ENCODE results near the gene BATF2. TPM values are rescaled to one million over a fixed set of nuclear protein-coding genes. Genes with fewer than 3 reads are reported as not detected.
"Not testable (repeated sequence)": the region's sequence is repeated elsewhere in the genome, so short reads cannot be mapped to it uniquely, and the experiment has no call there.

The BATF2 gene
- total and polyA plus RNA-seq, 3 experiments from 2014 or later = 0.11 TPM; not detected in 2

GRCh38 chr11:65036931-65037330, 40.2 kb upstream of the BATF2 start:
- no peak overlapping the region for H3K4me3 Mint-ChIP-seq
- ChIA-PET POLR2A (no interaction called here), CTCF (no interaction called here)
- no peaks in the 10 kb centered on the region for H3K27me3 ChIP-seq (ENCODE audit: insufficient read depth, low read length, poor library complexity, severe bottlenecking)
- H3K36me3 Mint-ChIP-seq = peaks cover 0 to 51% (median 2%) of the 10 kb centered on the region in 3 donors
- peaks cover 8% of the 10 kb centered on the region for H3K4me1 ChIP-seq (ENCODE audit: insufficient read depth, low read length)
- no peaks in the 10 kb centered on the region for H3K9me3 Mint-ChIP-seq
- DNase-seq = no peak
- no peak overlapping the region for H3K27ac Mint-ChIP-seq
- no peak overlapping the region for H3K4me3 ChIP-seq (ENCODE audit: low read length)
- no peaks in the 10 kb centered on the region for H3K27me3 Mint-ChIP-seq
- H3K36me3 ChIP-seq (ENCODE audit: insufficient read depth, low read length) = peaks cover 12% of the 10 kb centered on the region
- H3K9me3 ChIP-seq (ENCODE audit: low read length) = no peaks in the 10 kb centered on the region
- peaks cover 6 to 9% (median 7%) of the 10 kb centered on the region in 3 donors for H3K4me1 Mint-ChIP-seq
- H3K27ac ChIP-seq (ENCODE audit: low read depth, low read length) = no peak overlapping the region

DNA sequence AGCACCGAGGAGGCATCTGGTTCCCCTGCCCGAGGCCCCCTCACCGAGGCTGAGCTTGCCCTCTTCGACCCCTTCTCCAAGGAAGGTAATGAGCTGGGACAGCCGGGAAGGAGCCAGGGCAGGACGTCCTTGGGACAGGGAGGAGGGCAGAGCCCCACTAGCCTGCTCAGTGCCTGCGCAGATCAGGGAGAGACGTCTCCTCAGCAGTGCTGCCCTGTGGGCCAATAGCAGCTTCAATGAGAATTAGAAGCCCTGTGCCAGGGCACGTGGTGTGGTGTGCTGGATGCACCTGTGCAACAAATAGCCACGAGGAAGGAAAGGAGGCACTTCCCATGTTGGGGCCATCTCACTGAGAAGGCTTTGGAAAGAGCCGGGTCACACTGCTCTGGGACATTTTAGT, 38.8 kb upstream of the BATF2 start:
- Mint-ChIP-seq H3K27ac (no peak overlapping the region), H3K36me3 (peaks cover 0 to 53% (median 2%) of the 10 kb centered on the region in 3 donors), H3K27me3 (no peaks in the 10 kb centered on the region), H3K4me3 (no peak overlapping the region), H3K9me3 (no peaks in the 10 kb centered on the region), H3K4me1 (peaks cover 1 to 3% (median 2%) of the 10 kb centered on the region in 3 donors)
- Histone ChIP-seq H3K9me3 (ENCODE audit: low read length) (no peaks in the 10 kb centered on the region), H3K4me3 (ENCODE audit: low read length) (no peak overlapping the region), H3K4me1 (ENCODE audit: insufficient read depth, low read length) (peaks cover 6% of the 10 kb centered on the region), H3K27ac (ENCODE audit: low read depth, low read length) (no peak overlapping the region), H3K36me3 (ENCODE audit: insufficient read depth, low read length) (peaks cover 13% of the 10 kb centered on the region), H3K27me3 (ENCODE audit: insufficient read depth, low read length, poor library complexity, severe bottlenecking) (no peaks in the 10 kb centered on the region)
- ChIA-PET POLR2A (no interaction called here), CTCF (no interaction called here)
- DNase-seq = no peak

DNA sequence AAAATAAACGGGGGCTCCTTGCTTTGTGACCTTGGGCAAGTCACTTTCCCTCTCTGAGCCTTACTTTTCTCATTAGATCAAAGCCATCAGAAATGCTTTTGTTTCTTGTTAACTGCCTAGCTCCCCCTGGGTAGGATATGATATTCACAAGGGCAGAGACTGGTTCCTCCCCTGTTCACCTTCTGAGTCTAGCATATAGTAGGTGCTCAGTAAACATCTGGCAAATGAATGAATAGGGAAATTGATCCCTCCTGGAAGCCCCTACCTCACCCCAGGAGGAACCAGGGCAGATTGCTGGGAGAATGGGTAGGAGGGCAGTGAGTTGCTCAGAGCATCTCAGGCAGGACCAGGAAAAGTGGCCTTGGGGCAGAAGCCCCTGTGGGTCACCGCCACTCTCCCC, 37.7 kb upstream of the BATF2 start:
- H3K4me1 ChIP-seq (ENCODE audit: insufficient read depth, low read length) = no peaks in the 10 kb centered on the region
- Mint-ChIP-seq H3K27ac (no peak overlapping the region), H3K4me3 (no peak overlapping the region), H3K4me1 (no peaks in the 10 kb centered on the region), H3K27me3 (no peaks in the 10 kb centered on the region), H3K36me3 (peaks cover 0 to 53% (median 2%) of the 10 kb centered on the region in 3 donors), H3K9me3 (no peaks in the 10 kb centered on the region)
- no peaks in the 10 kb centered on the region for H3K9me3 ChIP-seq (ENCODE audit: low read length)
- peaks cover 13% of the 10 kb centered on the region for H3K36me3 ChIP-seq (ENCODE audit: insufficient read depth, low read length)
- no peak overlapping the region for H3K4me3 ChIP-seq (ENCODE audit: low read length)
- CTCF ChIA-PET = no interaction called here
- DNase-seq = no peak
- H3K27ac ChIP-seq (ENCODE audit: low read depth, low read length) = no peak overlapping the region
- POLR2A ChIA-PET = no interaction called here
- no peaks in the 10 kb centered on the region for H3K27me3 ChIP-seq (ENCODE audit: insufficient read depth, low read length, poor library complexity, severe bottlenecking)

DNA sequence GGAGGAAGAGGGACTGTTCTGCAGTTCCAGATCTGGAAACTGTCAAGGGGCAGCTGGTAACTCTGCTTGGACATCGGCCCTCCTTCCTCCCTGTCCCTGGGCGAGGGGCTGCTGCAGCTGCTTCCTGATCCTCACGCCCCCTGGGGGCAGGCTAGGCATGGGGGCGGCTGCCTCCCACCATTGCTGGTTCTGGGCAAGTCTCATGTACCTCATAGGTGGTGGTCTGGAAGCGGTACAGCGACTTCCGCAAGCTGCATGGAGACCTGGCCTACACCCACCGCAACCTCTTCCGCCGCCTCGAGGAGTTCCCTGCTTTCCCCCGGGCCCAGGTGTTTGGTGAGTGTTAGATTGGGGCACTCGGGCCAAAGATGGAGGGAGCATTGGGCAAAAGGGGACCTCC, 35.4 kb upstream of the BATF2 start:
- Mint-ChIP-seq H3K9me3 (no peaks in the 10 kb centered on the region), H3K27ac (no peak overlapping the region), H3K4me1 (peaks cover 16 to 20% (median 16%) of the 10 kb centered on the region in 3 donors), H3K36me3 (peaks cover 0 to 39% (median 2%) of the 10 kb centered on the region in 3 donors), H3K27me3 (no peaks in the 10 kb centered on the region), H3K4me3 (no peak overlapping the region)
- no peak for DNase-seq
- Histone ChIP-seq H3K36me3 (ENCODE audit: insufficient read depth, low read length) (peaks cover 13% of the 10 kb centered on the region), H3K27me3 (ENCODE audit: insufficient read depth, low read length, poor library complexity, severe bottlenecking) (no peaks in the 10 kb centered on the region), H3K27ac (ENCODE audit: low read depth, low read length) (no peak overlapping the region), H3K4me3 (ENCODE audit: low read length) (no peak overlapping the region), H3K4me1 (ENCODE audit: insufficient read depth, low read length) (peaks cover 12% of the 10 kb centered on the region), H3K9me3 (ENCODE audit: low read length) (no peaks in the 10 kb centered on the region)
- ChIA-PET CTCF (interaction anchor here (0.7 to 1.4 kb wide), 3 partner anchors 18 to 78 kb away, joined by 3 to 4 read pairs (median 3); partner anchors contain the start of gene ARL2), POLR2A (interaction anchor here (0.7 kb wide), 1 partner anchor 287 kb away, joined by 9 read pairs; no protein-coding TSS in a partner anchor)

DNA sequence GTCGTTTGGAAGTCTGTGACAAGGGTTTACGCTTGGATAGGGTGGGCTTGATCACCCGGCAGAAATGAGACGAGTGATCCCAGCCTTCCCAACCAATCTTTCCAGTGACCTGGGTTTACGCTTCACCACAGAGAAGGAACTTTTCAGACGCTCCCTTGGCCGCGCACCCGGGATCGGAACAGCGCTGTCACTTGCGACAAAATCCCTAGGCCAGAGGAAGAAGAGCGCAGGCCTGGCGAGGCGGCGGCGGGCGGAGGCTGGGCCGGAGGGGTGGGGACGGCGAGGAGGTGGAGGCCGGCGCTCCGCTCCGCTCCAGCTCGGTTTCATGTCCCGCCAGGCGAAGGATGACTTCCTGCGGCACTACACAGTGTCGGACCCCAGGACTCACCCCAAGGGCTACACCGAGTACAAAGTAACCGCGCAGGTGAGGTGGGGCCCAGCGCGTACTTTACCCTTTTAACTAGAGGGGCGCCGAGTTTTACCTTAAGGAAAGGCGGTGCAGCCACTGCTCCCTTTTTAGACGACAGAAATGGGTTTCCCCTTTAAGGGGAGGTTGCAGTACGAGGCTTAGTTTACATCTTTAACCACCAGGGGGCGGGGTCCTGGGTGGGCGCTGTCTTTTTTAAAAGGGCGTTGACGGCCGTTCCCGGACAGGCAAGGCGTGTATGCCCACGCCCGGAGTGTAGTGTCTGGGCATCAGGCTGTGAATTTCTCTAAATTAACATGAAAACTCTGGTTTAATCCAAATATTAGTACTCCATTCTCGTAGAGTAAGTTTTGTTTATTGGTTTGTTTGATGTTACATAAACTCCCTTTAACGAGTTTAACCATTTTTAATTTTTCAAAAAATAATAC, 30.7 kb upstream of the BATF2 start, which contains the start of gene SNX15:
Gene SNX15, plus strand, starts transcription at position 227 of the 855 bp plus-strand sequence. Its CDS starts 99 bp downstream, at position 326.
- Mint-ChIP-seq H3K4me1 (peaks cover 20 to 24% (median 21%) of the 10 kb centered on the region in 3 donors), H3K36me3 (peaks cover 0 to 9% (median 0%) of the 10 kb centered on the region in 3 donors), H3K4me3 (peak within 1 kb of the TSS; percentile 53 to 92 (median 83)), H3K9me3 (no peaks in the 10 kb centered on the region), H3K27me3 (no peaks in the 10 kb centered on the region), H3K27ac (peak within 1 kb of the TSS; percentile 81 to 96 (median 92))
- peak; percentile 83 to 94 (median 92) for DNase-seq
- Histone ChIP-seq H3K27ac (ENCODE audit: low read depth, low read length) (peak within 1 kb of the TSS; percentile 52), H3K27me3 (ENCODE audit: insufficient read depth, low read length, poor library complexity, severe bottlenecking) (no peaks in the 10 kb centered on the region), H3K9me3 (ENCODE audit: low read length) (no peaks in the 10 kb centered on the region), H3K4me3 (ENCODE audit: low read length) (peak within 1 kb of the TSS; percentile 51), H3K36me3 (ENCODE audit: insufficient read depth, low read length) (peaks cover 7% of the 10 kb centered on the region), H3K4me1 (ENCODE audit: insufficient read depth, low read length) (peaks cover 17% of the 10 kb centered on the region)
- POLR2A ChIA-PET = interaction anchor here (3.0 kb wide), 1 partner anchor 13 kb away, joined by 14 read pairs; the partner anchor contains the start of gene SAC3D1
- CTCF ChIA-PET = interaction anchor here (1.0 to 2.4 kb wide), 6 partner anchors 11 to 154 kb away, joined by 3 to 11 read pairs (median 4); partner anchors contain the start of genes ARL2 and CAPN1

GRCh38 chr11:65026810-65027209, 30.0 kb upstream of the BATF2 start:
- H3K4me1 ChIP-seq (ENCODE audit: insufficient read depth, low read length) = peaks cover 17% of the 10 kb centered on the region
- peaks cover under 1% of the 10 kb centered on the region for H3K36me3 ChIP-seq (ENCODE audit: insufficient read depth, low read length)
- H3K4me3 ChIP-seq (ENCODE audit: low read length) = peak overlapping the region; percentile 51
- ChIA-PET POLR2A (interaction anchor here (0.5 to 3.0 kb wide), 3 partner anchors 13 to 530 kb away, joined by 3 to 14 read pairs (median 3); partner anchors contain the start of gene SAC3D1), CTCF (interaction anchor here (1.2 to 2.4 kb wide), 5 partner anchors 12 to 59 kb away, joined by 3 to 11 read pairs (median 4); partner anchors contain the start of gene ARL2)
- Mint-ChIP-seq H3K4me3 (peak overlapping the region; percentile 53 to 90 (median 79)), H3K27me3 (no peaks in the 10 kb centered on the region), H3K9me3 (no peaks in the 10 kb centered on the region), H3K27ac (peak overlapping the region; percentile 81 to 96 (median 92)), H3K36me3 (peaks cover 0 to 11% (median 2%) of the 10 kb centered on the region in 3 donors), H3K4me1 (peaks cover 20 to 24% (median 21%) of the 10 kb centered on the region in 3 donors)
- no peaks in the 10 kb centered on the region for H3K9me3 ChIP-seq (ENCODE audit: low read length)
- no peak for DNase-seq
- no peaks in the 10 kb centered on the region for H3K27me3 ChIP-seq (ENCODE audit: insufficient read depth, low read length, poor library complexity, severe bottlenecking)
- peak overlapping the region; percentile 52 for H3K27ac ChIP-seq (ENCODE audit: low read depth, low read length)

- POLR2A ChIA-PET; H3K27ac ChIP-seq (ENCODE audit: low read depth, low read length); H3K36me3 ChIP-seq (ENCODE audit: insufficient read depth, low read length); DNase-seq; H3K4me3 Mint-ChIP-seq; CTCF ChIA-PET; H3K27ac Mint-ChIP-seq; H3K27me3 ChIP-seq (ENCODE audit: insufficient read depth, low read length, poor library complexity, severe bottlenecking); H3K27me3 Mint-ChIP-seq; H3K9me3 Mint-ChIP-seq; H3K4me3 ChIP-seq (ENCODE audit: low read length); H3K9me3 ChIP-seq (ENCODE audit: low read length): not testable (repeated sequence)
- peaks cover 15% of the 10 kb centered on the region for H3K4me1 ChIP-seq (ENCODE audit: insufficient read depth, low read length)
- Mint-ChIP-seq H3K4me1 (peaks cover 17 to 18% (median 18%) of the 10 kb centered on the region in 3 donors), H3K36me3 (peaks cover 0 to 16% (median 4%) of the 10 kb centered on the region in 3 donors)
Measured at GRCh38 chr11:65023502-65023901, 26.7 kb upstream of the BATF2 start.

- CTCF ChIA-PET = no interaction called here
- H3K4me1 ChIP-seq (ENCODE audit: insufficient read depth, low read length) = peaks cover under 1% of the 10 kb centered on the region
- H3K9me3 Mint-ChIP-seq = no peaks in the 10 kb centered on the region
- no peaks in the 10 kb centered on the region for H3K27me3 Mint-ChIP-seq
- H3K27ac Mint-ChIP-seq = no peak overlapping the region
- peaks cover 4 to 5% (median 5%) of the 10 kb centered on the region in 3 donors for H3K4me1 Mint-ChIP-seq
- DNase-seq = no peak
- H3K4me3 ChIP-seq (ENCODE audit: low read length) = no peak overlapping the region
- H3K27ac ChIP-seq (ENCODE audit: low read depth, low read length) = no peak overlapping the region
- H3K36me3 Mint-ChIP-seq = peaks cover 0 to 26% (median 4%) of the 10 kb centered on the region in 3 donors
- no peaks in the 10 kb centered on the region for H3K9me3 ChIP-seq (ENCODE audit: low read length)
- POLR2A ChIA-PET = no interaction called here
- no peak overlapping the region for H3K4me3 Mint-ChIP-seq
- no peaks in the 10 kb centered on the region for H3K27me3 ChIP-seq (ENCODE audit: insufficient read depth, low read length, poor library complexity, severe bottlenecking)
- peaks cover 4% of the 10 kb centered on the region for H3K36me3 ChIP-seq (ENCODE audit: insufficient read depth, low read length)
Measured at GRCh38 chr11:65021509-65021908, 24.7 kb upstream of the BATF2 start.

Measured in CD8-positive, alpha-beta memory T cell (primary cell).